Right lobe of liver (tissue), 6 donors: Measurements from ENCODE around the gene RALY. TPM values are rescaled to one million over a fixed set of nuclear protein-coding genes. Genes with fewer than 3 reads are reported as not detected.

Experiments
- ATAC-seq, 4 donors: fragments of 200-7000 bp; cut with Tn5 transposase; one replicate each; pipeline ENCODE4 v1.9.1; 2020; ENCODE audit warnings: mild to moderate bottlenecking in 4 of 4, moderate library complexity in 4 of 4
- DNase-seq, 3 donors: peaks; one replicate each; pipeline ENCODE4 v3.0.0-alpha.2; 2020
- H3K27ac ChIP-seq, 3 donors: fragments of 200-600 bp; one replicate each; pipeline ENCODE4 v1.8.0; 2022
- H3K27me3 ChIP-seq, 2 donors: fragments of 200-600 bp; one replicate each; pipeline ENCODE4 v1.8.0; 2022
- H3K36me3 ChIP-seq, 4 donors: fragments of 200-600 bp; sonication (generic) in 1 of 4; one replicate each; pipeline versions ENCODE4 v1.5.1 to v1.8.0; 2017 to 2022; ENCODE audit warnings: control low read depth in 1 of 4
- H3K4me1 ChIP-seq, 4 donors: fragments of 200-600 bp; sonication (generic) in 1 of 4; one replicate each; pipeline versions ENCODE4 v1.5.1 to v1.8.0; 2017 to 2022; ENCODE audit warnings: control low read depth in 1 of 4
- H3K4me3 ChIP-seq, 3 donors: fragments of 200-600 bp; one replicate each; pipeline ENCODE4 v1.8.0; 2022
- H3K9me3 ChIP-seq, 4 donors: fragments of 200-600 bp; sonication (generic) in 1 of 4; one replicate each; pipeline versions ENCODE4 v1.5.1 to v1.8.0; 2017 to 2022; ENCODE audit warnings: control low read depth in 1 of 4
- POLR2A ChIP-seq: fragments of 450-650 bp; IDR thresholded peaks from one replicate; pipeline ENCODE4 v1.6.1; 2017; ENCODE audit warnings: antibody characterized with exemption, mild to moderate bottlenecking
- WGBS: methylation state at CpG from one replicate; pipeline ENCODE4 v1.1.6; 2018; ENCODE audit warnings: low coverage, low lambda C conversion rate; ENCODE audit not compliant: insufficient coverage; ENCODE audit errors: missing lambda C conversion rate; 5-methylcytosine and 5-hydroxymethylcytosine counted together
- intact Hi-C, 2 donors: fragments of 100-400 bp; cut with DNase I; formaldehyde crosslinking; loops; one replicate each; pipeline versions ENCODE4 v1.11.2 to v1.14.1; 2022
- total RNA-seq, 6 experiments: library from RNA; depleted of rRNA in 2 of 6; stranded (reverse); fragments of >200 nt in 2 of 6; fragmentation: NEBNext Ultra II Directional in 3 of 6; extraction: Animal tissue kit (Norgen Biotek cat#: 25700) in 3 of 6; gene quantifications; one replicate each; pipeline versions ENCODE4 v1.1.0 to v1.2.4, GENCODE V29; 2016 to 2023
- TF ChIP-seq, protein P1 (sequence below), 4 donors: fragments of 200-600 bp in 3 of 4; fragments of 450-650 bp in 1 of 4; IDR thresholded peaks; one replicate each; pipeline versions ENCODE4 v1.5.1 to v1.8.0; 2016 to 2022; ENCODE audit warnings: antibody characterized with exemption in 4 of 4, mild to moderate bottlenecking in 2 of 4
- donor health status: DM: no; HTN: yes; CAD: no.
- donor health status: DM: no; HTN: no; CAD: no.
- donor health status: DM: no; HTN: no; CAD: no.
- donor health status: DM: no; HTN: yes; CAD: no.
- donor health status: DM: no; HTN: yes; CAD: no.

RALY gene
- total RNA-seq, 6 experiments from 2014 or later = 24.8 to 42.1 (median 33.4) TPM

DNA sequence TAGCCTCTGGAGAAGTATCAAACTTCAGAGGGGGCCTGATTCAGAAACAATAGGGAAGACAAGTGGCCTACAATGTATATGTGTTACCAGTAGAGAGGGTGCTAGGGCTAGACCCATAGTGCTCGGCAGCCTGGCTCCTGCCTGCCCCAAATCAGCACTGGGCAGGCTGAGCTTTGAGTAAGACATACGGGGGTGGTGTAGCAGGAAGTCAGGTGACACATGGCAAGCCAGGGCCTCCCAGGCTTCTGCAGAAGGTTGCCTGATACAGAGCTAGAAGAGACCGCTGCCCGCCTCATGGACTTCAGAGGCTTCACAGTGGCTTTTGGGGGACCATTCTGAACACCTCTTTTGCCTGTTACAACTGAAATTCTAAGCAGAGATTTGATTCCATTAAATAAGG lies 43.4 kb downstream of the RALY start:
- no peak overlapping the region for H3K27ac ChIP-seq

DNA sequence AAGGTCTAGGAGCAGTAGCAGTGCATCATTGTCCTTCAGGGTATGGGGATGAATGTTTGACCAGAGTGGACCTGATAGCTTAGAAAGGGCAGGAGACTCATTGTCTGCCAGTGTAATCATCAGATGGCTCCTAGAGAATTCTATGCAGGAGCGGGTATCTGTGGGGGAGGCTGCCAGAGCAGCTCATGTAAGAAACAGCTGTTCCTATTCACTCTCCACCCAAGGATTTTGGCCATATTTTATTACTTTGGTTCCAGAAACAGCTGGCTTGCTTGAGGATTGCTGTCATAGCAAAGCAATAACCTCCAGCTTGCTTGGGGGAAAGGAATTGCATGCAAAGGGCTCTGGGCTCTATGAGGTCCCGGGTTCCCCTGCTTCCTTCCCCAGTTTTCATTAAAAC lies 44.1 kb downstream of the RALY start:
- Histone ChIP-seq H3K9me3 (no peaks in the 10 kb centered on the region), H3K4me1 (no peaks in the 10 kb centered on the region), H3K4me3 (no peak overlapping the region), H3K27ac (no peak overlapping the region), H3K36me3 (peaks cover 0 to 6% (median 0%) of the 10 kb centered on the region in 4 donors), H3K27me3 (no peaks in the 10 kb centered on the region)
- intact Hi-C loops = no loop called here
- WGBS = 86% methylated on average over 2 of the region's 2 CpGs
- no peak for TF ChIP-seq POLR2A
- TF ChIP-seq, protein P1, sequence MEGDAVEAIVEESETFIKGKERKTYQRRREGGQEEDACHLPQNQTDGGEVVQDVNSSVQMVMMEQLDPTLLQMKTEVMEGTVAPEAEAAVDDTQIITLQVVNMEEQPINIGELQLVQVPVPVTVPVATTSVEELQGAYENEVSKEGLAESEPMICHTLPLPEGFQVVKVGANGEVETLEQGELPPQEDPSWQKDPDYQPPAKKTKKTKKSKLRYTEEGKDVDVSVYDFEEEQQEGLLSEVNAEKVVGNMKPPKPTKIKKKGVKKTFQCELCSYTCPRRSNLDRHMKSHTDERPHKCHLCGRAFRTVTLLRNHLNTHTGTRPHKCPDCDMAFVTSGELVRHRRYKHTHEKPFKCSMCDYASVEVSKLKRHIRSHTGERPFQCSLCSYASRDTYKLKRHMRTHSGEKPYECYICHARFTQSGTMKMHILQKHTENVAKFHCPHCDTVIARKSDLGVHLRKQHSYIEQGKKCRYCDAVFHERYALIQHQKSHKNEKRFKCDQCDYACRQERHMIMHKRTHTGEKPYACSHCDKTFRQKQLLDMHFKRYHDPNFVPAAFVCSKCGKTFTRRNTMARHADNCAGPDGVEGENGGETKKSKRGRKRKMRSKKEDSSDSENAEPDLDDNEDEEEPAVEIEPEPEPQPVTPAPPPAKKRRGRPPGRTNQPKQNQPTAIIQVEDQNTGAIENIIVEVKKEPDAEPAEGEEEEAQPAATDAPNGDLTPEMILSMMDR (IDR thresholded peaks at IDR 0.05) = no peak
- DNase-seq (no peak), ATAC-seq (no peak)

More for the DNA sequence above, 43.4 kb downstream of the RALY start:
- intact Hi-C loops = no loop called here
- peaks cover 0 to 13% (median 0%) of the 10 kb centered on the region in 4 donors for H3K36me3 ChIP-seq
- no peaks in the 10 kb centered on the region for H3K27me3 ChIP-seq
- TF ChIP-seq, protein P1 (IDR thresholded peaks at IDR 0.05) = no peak
- TF ChIP-seq POLR2A = no peak
- H3K9me3 ChIP-seq = no peaks in the 10 kb centered on the region
- DNase-seq = no peak
- no peak overlapping the region for H3K4me3 ChIP-seq
- ATAC-seq = peak in 2 of 4 donors; percentile 18 to 46
- no peaks in the 10 kb centered on the region for H3K4me1 ChIP-seq
- WGBS = 63% methylated on average over 1 of the region's 4 CpGs

DNA sequence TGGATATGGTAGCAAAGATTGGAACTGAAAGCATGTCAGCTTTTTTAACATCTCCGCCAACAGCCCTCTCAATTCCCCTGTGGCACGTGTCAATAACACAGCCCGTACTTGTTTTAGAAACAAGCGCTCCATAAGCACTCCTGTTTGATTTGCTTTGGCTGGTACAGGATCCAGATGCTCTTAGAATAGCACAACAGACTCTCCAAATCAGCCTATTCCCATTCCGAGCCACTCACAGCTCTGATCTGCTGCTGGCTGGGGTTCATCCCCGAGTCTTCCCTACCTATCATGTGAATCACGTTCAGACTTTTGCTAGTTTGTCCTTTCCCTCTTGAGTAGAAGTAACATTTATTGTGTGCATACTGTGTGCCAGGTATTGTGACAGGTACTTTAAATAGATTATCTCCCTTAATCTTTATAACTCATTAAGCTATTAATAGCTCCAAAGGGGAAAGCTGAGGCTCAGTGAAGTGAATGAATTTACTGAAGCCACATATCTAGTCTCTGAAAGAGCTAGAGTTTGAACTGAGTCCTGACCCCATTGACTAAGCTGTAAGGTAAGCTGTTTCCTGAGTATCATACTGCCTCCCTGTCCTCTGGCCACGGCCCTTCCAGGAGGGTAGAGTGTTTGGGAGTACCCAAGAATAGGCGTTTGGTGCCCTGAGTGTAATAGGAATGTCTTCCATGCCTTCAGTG lies 46.7 kb downstream of the RALY start:
- no peak for TF ChIP-seq POLR2A
- TF ChIP-seq, protein P1 (IDR thresholded peaks at IDR 0.05) = no peak
- WGBS = 91% methylated on average over 8 of the region's 9 CpGs
- ATAC-seq = no peak
- H3K4me3 ChIP-seq = no peak overlapping the region
- H3K9me3 ChIP-seq = no peaks in the 10 kb centered on the region
- intact Hi-C loops = no loop called here
- H3K36me3 ChIP-seq = no peaks in the 10 kb centered on the region
- no peaks in the 10 kb centered on the region for H3K27me3 ChIP-seq
- DNase-seq = no peak
- peaks cover 0 to 6% (median 3%) of the 10 kb centered on the region in 4 donors for H3K4me1 ChIP-seq
- H3K27ac ChIP-seq = no peak overlapping the region

DNA sequence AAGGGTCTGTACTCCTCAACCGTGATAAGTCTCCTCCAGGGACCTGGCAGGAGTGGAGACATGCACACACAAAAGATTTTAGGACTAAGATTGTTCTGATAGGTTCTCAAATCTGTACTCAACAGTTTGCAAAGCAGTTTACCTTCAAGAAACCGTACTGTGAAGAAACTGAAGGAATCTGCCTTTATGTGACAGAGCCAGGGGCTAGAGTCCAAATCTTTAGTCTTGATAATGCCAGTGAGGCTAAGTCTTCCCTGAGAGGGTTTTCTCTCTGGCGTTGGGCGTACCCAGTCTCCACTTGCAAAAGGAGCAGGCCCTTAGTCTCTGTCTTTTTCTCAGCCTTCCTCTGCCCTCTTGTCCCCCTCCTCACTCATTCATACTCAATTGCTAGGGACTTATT lies 47.5 kb downstream of the RALY start:
- H3K27me3 ChIP-seq = no peaks in the 10 kb centered on the region
- ATAC-seq (no peak), DNase-seq (no peak)
- TF ChIP-seq, protein P1 (IDR thresholded peaks at IDR 0.05) = no peak
- no peak for TF ChIP-seq POLR2A
- no peak overlapping the region for H3K27ac ChIP-seq
- no peak overlapping the region for H3K4me3 ChIP-seq
- H3K36me3 ChIP-seq = no peaks in the 10 kb centered on the region
- no peaks in the 10 kb centered on the region for H3K9me3 ChIP-seq
- intact Hi-C loops = no loop called here
- WGBS = 88% methylated on average over 4 of the region's 4 CpGs
- H3K4me1 ChIP-seq = peaks cover 0 to 10% (median 4%) of the 10 kb centered on the region in 4 donors
